ENCODE data around the gene PRKCQ.

DNA sequence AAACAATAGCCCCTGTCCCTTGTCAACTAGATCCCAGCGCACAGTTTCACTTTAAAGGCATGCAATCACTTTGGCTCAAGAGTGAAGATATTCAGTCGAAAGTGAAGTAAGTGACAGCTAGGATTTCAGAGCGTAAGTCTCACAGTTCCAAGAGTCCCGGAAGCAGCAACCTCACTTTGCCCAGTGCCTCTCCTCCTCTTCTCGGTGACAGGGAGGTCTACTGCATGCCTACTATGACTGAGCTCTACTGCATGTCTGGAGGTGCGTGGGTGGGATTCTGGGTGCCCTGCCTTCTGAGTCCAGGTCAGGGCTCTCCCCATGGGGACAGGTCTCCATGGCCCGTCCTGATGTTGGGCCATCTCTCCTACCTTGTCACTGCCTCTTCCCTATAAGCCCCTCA lies 17.0 kb downstream of the PRKCQ start:
- TF ChIP-seq, protein P1, sequence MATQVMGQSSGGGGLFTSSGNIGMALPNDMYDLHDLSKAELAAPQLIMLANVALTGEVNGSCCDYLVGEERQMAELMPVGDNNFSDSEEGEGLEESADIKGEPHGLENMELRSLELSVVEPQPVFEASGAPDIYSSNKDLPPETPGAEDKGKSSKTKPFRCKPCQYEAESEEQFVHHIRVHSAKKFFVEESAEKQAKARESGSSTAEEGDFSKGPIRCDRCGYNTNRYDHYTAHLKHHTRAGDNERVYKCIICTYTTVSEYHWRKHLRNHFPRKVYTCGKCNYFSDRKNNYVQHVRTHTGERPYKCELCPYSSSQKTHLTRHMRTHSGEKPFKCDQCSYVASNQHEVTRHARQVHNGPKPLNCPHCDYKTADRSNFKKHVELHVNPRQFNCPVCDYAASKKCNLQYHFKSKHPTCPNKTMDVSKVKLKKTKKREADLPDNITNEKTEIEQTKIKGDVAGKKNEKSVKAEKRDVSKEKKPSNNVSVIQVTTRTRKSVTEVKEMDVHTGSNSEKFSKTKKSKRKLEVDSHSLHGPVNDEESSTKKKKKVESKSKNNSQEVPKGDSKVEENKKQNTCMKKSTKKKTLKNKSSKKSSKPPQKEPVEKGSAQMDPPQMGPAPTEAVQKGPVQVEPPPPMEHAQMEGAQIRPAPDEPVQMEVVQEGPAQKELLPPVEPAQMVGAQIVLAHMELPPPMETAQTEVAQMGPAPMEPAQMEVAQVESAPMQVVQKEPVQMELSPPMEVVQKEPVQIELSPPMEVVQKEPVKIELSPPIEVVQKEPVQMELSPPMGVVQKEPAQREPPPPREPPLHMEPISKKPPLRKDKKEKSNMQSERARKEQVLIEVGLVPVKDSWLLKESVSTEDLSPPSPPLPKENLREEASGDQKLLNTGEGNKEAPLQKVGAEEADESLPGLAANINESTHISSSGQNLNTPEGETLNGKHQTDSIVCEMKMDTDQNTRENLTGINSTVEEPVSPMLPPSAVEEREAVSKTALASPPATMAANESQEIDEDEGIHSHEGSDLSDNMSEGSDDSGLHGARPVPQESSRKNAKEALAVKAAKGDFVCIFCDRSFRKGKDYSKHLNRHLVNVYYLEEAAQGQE (IDR thresholded peaks at IDR 0.05) = no peak
- no peak for TF ChIP-seq CTCF (IDR thresholded peaks at IDR 0.05; ENCODE audit: low read depth, low read length, missing input control)
- TF ChIP-seq FOXA1 (IDR thresholded peaks at IDR 0.05) = no peak
- no peak for TF ChIP-seq TAF1 (conservative IDR thresholded peaks at IDR 0.05)
- no peak for TF ChIP-seq JUND (IDR thresholded peaks at IDR 0.05)
- no peak for TF ChIP-seq GABPA (IDR thresholded peaks at IDR 0.05 in 1 of 2, conservative IDR thresholded peaks at IDR 0.05 in 1 of 2)
- TF ChIP-seq EGR1 (IDR thresholded peaks at IDR 0.05; ENCODE audit: low read depth in 2 of 2) = no peak
- TF ChIP-seq MAX (IDR thresholded peaks at IDR 0.05) = no peak
- no peak for TF ChIP-seq SP1 (IDR thresholded peaks at IDR 0.05)
- TF ChIP-seq, protein P2, sequence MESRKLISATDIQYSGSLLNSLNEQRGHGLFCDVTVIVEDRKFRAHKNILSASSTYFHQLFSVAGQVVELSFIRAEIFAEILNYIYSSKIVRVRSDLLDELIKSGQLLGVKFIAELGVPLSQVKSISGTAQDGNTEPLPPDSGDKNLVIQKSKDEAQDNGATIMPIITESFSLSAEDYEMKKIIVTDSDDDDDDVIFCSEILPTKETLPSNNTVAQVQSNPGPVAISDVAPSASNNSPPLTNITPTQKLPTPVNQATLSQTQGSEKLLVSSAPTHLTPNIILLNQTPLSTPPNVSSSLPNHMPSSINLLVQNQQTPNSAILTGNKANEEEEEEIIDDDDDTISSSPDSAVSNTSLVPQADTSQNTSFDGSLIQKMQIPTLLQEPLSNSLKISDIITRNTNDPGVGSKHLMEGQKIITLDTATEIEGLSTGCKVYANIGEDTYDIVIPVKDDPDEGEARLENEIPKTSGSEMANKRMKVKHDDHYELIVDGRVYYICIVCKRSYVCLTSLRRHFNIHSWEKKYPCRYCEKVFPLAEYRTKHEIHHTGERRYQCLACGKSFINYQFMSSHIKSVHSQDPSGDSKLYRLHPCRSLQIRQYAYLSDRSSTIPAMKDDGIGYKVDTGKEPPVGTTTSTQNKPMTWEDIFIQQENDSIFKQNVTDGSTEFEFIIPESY (IDR thresholded peaks at IDR 0.05) = no peak
- TF ChIP-seq YY1 (IDR thresholded peaks at IDR 0.05) = no peak
- TF ChIP-seq RAD21 (IDR thresholded peaks at IDR 0.05) = no peak
- TF ChIP-seq, protein P3, sequence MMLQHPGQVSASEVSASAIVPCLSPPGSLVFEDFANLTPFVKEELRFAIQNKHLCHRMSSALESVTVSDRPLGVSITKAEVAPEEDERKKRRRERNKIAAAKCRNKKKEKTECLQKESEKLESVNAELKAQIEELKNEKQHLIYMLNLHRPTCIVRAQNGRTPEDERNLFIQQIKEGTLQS (IDR thresholded peaks at IDR 0.05) = no peak
- no peak for TF ChIP-seq HNF4G (IDR thresholded peaks at IDR 0.05)

All from liver (tissue), 3 donors.